Measurements from ENCODE around the gene AQR.

- TF ChIP-seq POLR2A (IDR thresholded peaks at IDR 0.05; ENCODE audit: low read length) (no peak), GATA1 (IDR thresholded peaks at IDR 0.05; ENCODE audit: low read depth, low read length) (no peak)
Observed at GRCh38 chr15:34943711-34944110, 25.8 kb downstream of the AQR start.

All from erythroblast (primary cell).